NB4 (cell line): ENCODE results near the gene PATJ.

Experiments used
- DNase-seq: peaks from one replicate; pipeline ENCODE4 v3.0.0; 2010; ENCODE audit warnings: low read depth
- H3K4me3 ChIP-seq: one replicate; pipeline ENCODE4 v1.5.1; 2011; ENCODE audit warnings: mild to moderate bottlenecking, low read depth, low read length, moderate library complexity
- CTCF ChIP-seq: IDR thresholded peaks from one replicate; pipeline ENCODE4 v1.5.1; 2012; ENCODE audit warnings: low read depth, low read length
- MAX ChIP-seq: IDR thresholded peaks from 2 replicates; pipeline ENCODE4 v1.6.1; 2011; ENCODE audit warnings: low read depth, low read length
- MYC ChIP-seq: IDR thresholded peaks from 2 replicates; pipeline ENCODE4 v1.6.1; 2011; ENCODE audit warnings: low read depth, low read length
- POLR2A ChIP-seq: IDR thresholded peaks from 2 replicates; pipeline ENCODE4 v1.6.1; 2011; ENCODE audit warnings: mild to moderate bottlenecking; ENCODE audit not compliant: insufficient read length; ENCODE audit errors: extremely low read depth

PATJ gene

GRCh38 chr1:61812916-61813315 lies 70.6 kb downstream of the PATJ start:
- no peak for TF ChIP-seq POLR2A
- no peak for TF ChIP-seq MAX
- TF ChIP-seq CTCF: no peak
- TF ChIP-seq MYC: no peak
- DNase-seq: no peak
- H3K4me3 ChIP-seq: no peak overlapping the region

DNA sequence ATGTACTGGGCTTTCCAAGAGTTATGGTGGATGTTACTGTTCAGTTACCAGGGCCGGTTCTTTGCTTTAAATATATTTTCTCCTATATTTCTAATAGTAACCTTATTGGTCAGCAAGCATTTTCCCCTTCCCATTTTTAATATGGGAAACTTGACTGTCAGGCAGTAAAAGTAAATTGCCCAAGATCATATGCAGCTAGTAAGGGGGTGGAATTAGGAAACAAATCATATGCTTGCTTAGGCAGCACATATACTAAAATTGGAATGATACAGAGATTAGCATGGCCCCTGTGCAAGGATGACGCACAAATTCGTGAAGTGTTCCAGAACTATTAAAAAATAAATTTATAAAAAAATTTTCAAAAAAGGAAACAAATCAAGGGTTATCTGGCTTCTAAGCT lies 73.9 kb downstream of the PATJ start:
- no peak for TF ChIP-seq CTCF
- no peak for TF ChIP-seq MYC
- DNase-seq: no peak
- no peak overlapping the region for H3K4me3 ChIP-seq

GRCh38 chr1:61818992-61819391 lies 76.7 kb downstream of the PATJ start:
- H3K4me3 ChIP-seq: no peak overlapping the region
- DNase-seq: no peak
- no peak for TF ChIP-seq MYC
- no peak for TF ChIP-seq POLR2A
- no peak for TF ChIP-seq MAX
- TF ChIP-seq CTCF: no peak

DNA sequence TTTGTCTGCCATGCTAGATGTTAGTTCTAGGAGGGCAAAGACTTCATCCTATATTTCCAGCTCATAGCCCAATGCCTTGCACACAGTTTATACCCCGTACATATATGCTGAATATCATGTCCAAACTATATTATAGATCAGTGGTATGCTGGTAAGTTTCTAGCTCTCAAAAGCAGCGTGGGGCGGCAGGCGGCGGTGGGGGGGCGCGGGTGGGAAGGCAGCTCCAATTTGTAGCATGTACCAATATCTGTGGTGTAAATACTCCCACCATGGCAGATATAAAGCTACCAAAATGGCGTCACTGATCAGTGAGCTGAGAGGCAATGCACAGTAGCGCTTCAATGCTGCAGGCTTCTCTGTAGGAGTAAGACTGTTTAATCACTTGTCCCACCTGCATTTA lies 77.1 kb downstream of the PATJ start:
- no peak overlapping the region for H3K4me3 ChIP-seq
- TF ChIP-seq MYC (no peak), MAX (no peak), CTCF (no peak), POLR2A (no peak)
- DNase-seq: no peak

- TF ChIP-seq POLR2A (no peak), MYC (no peak), CTCF (no peak)
- no peak overlapping the region for H3K4me3 ChIP-seq
- no peak for DNase-seq
Observed at GRCh38 chr1:61825393-61825792, 83.1 kb downstream of the PATJ start.

DNA sequence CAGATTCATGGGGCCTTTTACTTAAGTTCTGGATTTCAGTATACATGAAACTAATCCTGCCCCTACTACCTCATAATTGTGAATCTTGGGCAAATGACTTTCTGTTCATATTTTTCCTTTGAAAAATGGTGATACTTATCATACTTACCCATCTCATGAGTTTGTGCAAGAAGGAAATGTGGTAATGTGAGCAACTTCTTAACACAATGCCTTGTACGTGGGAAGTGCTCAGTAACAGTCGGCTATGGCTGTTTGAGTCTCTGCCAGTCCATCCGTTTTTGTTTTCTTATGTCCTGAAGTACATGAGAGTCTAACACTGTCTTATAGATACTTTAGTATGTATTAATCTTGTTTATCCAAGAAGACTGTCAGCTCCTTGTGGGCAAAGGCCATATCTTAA lies 86.5 kb downstream of the PATJ start:
- no peak overlapping the region for H3K4me3 ChIP-seq
- no peak for TF ChIP-seq CTCF
- TF ChIP-seq POLR2A: no peak
- no peak for TF ChIP-seq MYC
- TF ChIP-seq MAX: 0 out of 2 replicates have a peak, but pooled peaks have one; percentile 11
- DNase-seq: peak; percentile 60
